Measurements from ENCODE around the gene SLAMF7. TPM values are rescaled to one million over a fixed set of nuclear protein-coding genes. Genes with fewer than 3 reads are reported as not detected.

SLAMF7 gene
- total RNA-seq, 3 donors from 2014 or later (not counting 1 experiment from before 2014, with no cell fraction given) = 191 to 301 (median 227) TPM

GRCh38 chr1:160718210-160718609 lies 20.8 kb upstream of the SLAMF7 start:
- H3K4me1 Mint-ChIP-seq = peaks cover 24 to 33% of the 10 kb centered on the region in 2 donors

GRCh38 chr1:160720356-160721085 lies 18.5 kb upstream of the SLAMF7 start:
- Histone ChIP-seq H3K27me3 (ENCODE audit: control insufficient read depth, insufficient read depth, low read length) (no peaks in the 10 kb centered on the region), H3K4me3 (ENCODE audit: low read length) (no peak overlapping the region), H3K4me1 (ENCODE audit: control insufficient read depth, insufficient read depth, low read length) (peaks cover 5% of the 10 kb centered on the region), H3K27ac (ENCODE audit: low read length) (no peak overlapping the region), H3K9me3 (ENCODE audit: control insufficient read depth, insufficient read depth, low read length) (no peaks in the 10 kb centered on the region), H3K36me3 (ENCODE audit: control insufficient read depth, insufficient read depth, low read length) (no peaks in the 10 kb centered on the region)
- no peaks in the 10 kb centered on the region for H3K9me3 Mint-ChIP-seq
- peaks cover 0 to 2% of the 10 kb centered on the region in 2 donors for H3K27me3 Mint-ChIP-seq (ENCODE audit: low read depth in 2 of 2)
- H3K4me3 Mint-ChIP-seq = no peak overlapping the region
- intact Hi-C loops (cut with micrococcal nuclease) = no loop called here
- H3K4me1 Mint-ChIP-seq = peaks cover 23 to 28% of the 10 kb centered on the region in 2 donors
- no peak for ATAC-seq
- TF ChIP-seq CTCF (IDR thresholded peaks at IDR 0.05) = no peak
- no peaks in the 10 kb centered on the region for H3K36me3 Mint-ChIP-seq
- H3K27ac Mint-ChIP-seq = no peak overlapping the region
- no peak for DNase-seq
- WGBS (ENCODE audit: insufficient coverage) = 98% methylated on average over 3 of the region's 3 CpGs

More at GRCh38 chr1:160718210-160718609, 20.8 kb upstream of the SLAMF7 start:
- no peaks in the 10 kb centered on the region for H3K27me3 ChIP-seq (ENCODE audit: control insufficient read depth, insufficient read depth, low read length)
- no peak for TF ChIP-seq CTCF (IDR thresholded peaks at IDR 0.05)
- H3K27me3 Mint-ChIP-seq (ENCODE audit: low read depth in 2 of 2) = peaks cover 0 to 2% of the 10 kb centered on the region in 2 donors
- no peak overlapping the region for H3K27ac ChIP-seq (ENCODE audit: low read length)
- no peak for DNase-seq
- intact Hi-C loops (cut with micrococcal nuclease) = no loop called here
- H3K36me3 Mint-ChIP-seq = no peaks in the 10 kb centered on the region
- 94% methylated on average over 4 of the region's 4 CpGs for WGBS (ENCODE audit: insufficient coverage)
- H3K4me3 Mint-ChIP-seq = no peak overlapping the region
- no peaks in the 10 kb centered on the region for H3K9me3 ChIP-seq (ENCODE audit: control insufficient read depth, insufficient read depth, low read length)
- peaks cover 19% of the 10 kb centered on the region for H3K4me1 ChIP-seq (ENCODE audit: control insufficient read depth, insufficient read depth, low read length)
- ATAC-seq = no peak
- H3K27ac Mint-ChIP-seq = no peak overlapping the region
- no peaks in the 10 kb centered on the region for H3K36me3 ChIP-seq (ENCODE audit: control insufficient read depth, insufficient read depth, low read length)
- H3K4me3 ChIP-seq (ENCODE audit: low read length) = no peak overlapping the region
- H3K9me3 Mint-ChIP-seq = no peaks in the 10 kb centered on the region

- intact Hi-C loops (cut with micrococcal nuclease) = no loop called here
- H3K27ac Mint-ChIP-seq = no peak overlapping the region
- H3K9me3 Mint-ChIP-seq = no peaks in the 10 kb centered on the region
- ATAC-seq = no peak
- no peak overlapping the region for H3K4me3 Mint-ChIP-seq
- Histone ChIP-seq H3K4me3 (ENCODE audit: low read length) (no peak overlapping the region), H3K9me3 (ENCODE audit: control insufficient read depth, insufficient read depth, low read length) (no peaks in the 10 kb centered on the region), H3K27ac (ENCODE audit: low read length) (no peak overlapping the region), H3K36me3 (ENCODE audit: control insufficient read depth, insufficient read depth, low read length) (no peaks in the 10 kb centered on the region), H3K27me3 (ENCODE audit: control insufficient read depth, insufficient read depth, low read length) (no peaks in the 10 kb centered on the region), H3K4me1 (ENCODE audit: control insufficient read depth, insufficient read depth, low read length) (peaks cover 6% of the 10 kb centered on the region)
- TF ChIP-seq CTCF (IDR thresholded peaks at IDR 0.05) = no peak
- H3K36me3 Mint-ChIP-seq = no peaks in the 10 kb centered on the region
- peaks cover 0 to 2% of the 10 kb centered on the region in 2 donors for H3K27me3 Mint-ChIP-seq (ENCODE audit: low read depth in 2 of 2)
- DNase-seq = no peak
- peaks cover 17 to 28% of the 10 kb centered on the region in 2 donors for H3K4me1 Mint-ChIP-seq
Measured at GRCh38 chr1:160721473-160721872, 17.6 kb upstream of the SLAMF7 start.

- peaks cover 14% of the 10 kb centered on the region for H3K4me1 ChIP-seq (ENCODE audit: control insufficient read depth, insufficient read depth, low read length)
- Mint-ChIP-seq H3K36me3 (no peaks in the 10 kb centered on the region), H3K4me1 (peaks cover 17 to 24% of the 10 kb centered on the region in 2 donors), H3K4me3 (peak overlapping the region; percentile 59), H3K9me3 (no peaks in the 10 kb centered on the region), H3K27ac (peak overlapping the region; percentile 47 to 88), H3K27me3 (ENCODE audit: low read depth in 2 of 2) (peaks cover 0 to under 1% of the 10 kb centered on the region in 2 donors)
- 28% methylated on average over 9 of the region's 10 CpGs for WGBS (ENCODE audit: insufficient coverage)
- H3K36me3 ChIP-seq (ENCODE audit: control insufficient read depth, insufficient read depth, low read length) = no peaks in the 10 kb centered on the region
- H3K27me3 ChIP-seq (ENCODE audit: control insufficient read depth, insufficient read depth, low read length) = no peaks in the 10 kb centered on the region
- no peak overlapping the region for H3K4me3 ChIP-seq (ENCODE audit: low read length)
- H3K27ac ChIP-seq (ENCODE audit: low read length) = peak overlapping the region; percentile 8
- no peaks in the 10 kb centered on the region for H3K9me3 ChIP-seq (ENCODE audit: control insufficient read depth, insufficient read depth, low read length)
- no peak for TF ChIP-seq CTCF (IDR thresholded peaks at IDR 0.05)
- intact Hi-C loops (cut with micrococcal nuclease) = no loop called here
- peak in 1 of 2 donors; percentile 55 for DNase-seq
- peak; percentile 52 to 67 (median 56) for ATAC-seq
Measured at GRCh38 chr1:160722726-160723125, 16.3 kb upstream of the SLAMF7 start.

Data from natural killer cell (primary cell).